Glutamatergic neuron (in vitro differentiated cells): ENCODE measurements around the gene PPP1R1A. TPM values are rescaled to one million over a fixed set of nuclear protein-coding genes. Genes with fewer than 3 reads are reported as not detected.
A peak's percentile ranks its signal among the peaks of the same experiment; 100 is the strongest.

ENCODE experiments used
- DNase-seq: peaks from one replicate; pipeline ENCODE4 v3.0.0; 2022
- H3K27ac Mint-ChIP-seq: one replicate; pipeline ENCODE4 v1.8.0; 2020; ENCODE audit warnings: mild to moderate bottlenecking, mixed read lengths, inconsistent platforms; ENCODE audit not compliant: unreplicated experiment
- H3K27me3 Mint-ChIP-seq: one replicate; pipeline ENCODE4 v1.8.0; 2020; ENCODE audit warnings: mild to moderate bottlenecking, moderate library complexity, mixed read lengths, inconsistent platforms; ENCODE audit not compliant: unreplicated experiment
- H3K36me3 Mint-ChIP-seq: one replicate; pipeline ENCODE4 v1.8.0; 2020; ENCODE audit warnings: mild to moderate bottlenecking, mixed read lengths, inconsistent platforms; ENCODE audit not compliant: unreplicated experiment
- H3K4me1 Mint-ChIP-seq: one replicate; pipeline ENCODE4 v1.8.0; 2020; ENCODE audit warnings: mild to moderate bottlenecking, low read depth, mixed read lengths, inconsistent platforms; ENCODE audit not compliant: unreplicated experiment
- H3K4me3 Mint-ChIP-seq: one replicate; pipeline ENCODE4 v1.8.0; 2020; ENCODE audit warnings: mild to moderate bottlenecking, mixed read lengths, inconsistent platforms; ENCODE audit not compliant: unreplicated experiment
- H3K9me3 Mint-ChIP-seq: one replicate; pipeline ENCODE4 v1.8.0; 2020; ENCODE audit warnings: mild to moderate bottlenecking, moderate library complexity, mixed read lengths, inconsistent platforms; ENCODE audit not compliant: unreplicated experiment
- CTCF ChIP-seq: fragments of 200-600 bp; sonication (generic); IDR thresholded peaks from one replicate; pipeline ENCODE4 v1.5.0; 2021; ENCODE audit not compliant: partially characterized antibody, unreplicated experiment
- total RNA-seq: library from RNA; stranded (reverse); fragmentation: NEBNext Ultra II Directional; extraction: Animal tissue kit (Norgen Biotek cat#: 25700); gene quantifications from one replicate; pipeline ENCODE4 v1.2.1, GENCODE V29; 2021; ENCODE audit not compliant: unreplicated experiment

PPP1R1A gene
- total RNA-seq, 1 donor from 2014 or later = 47.6 TPM

DNA sequence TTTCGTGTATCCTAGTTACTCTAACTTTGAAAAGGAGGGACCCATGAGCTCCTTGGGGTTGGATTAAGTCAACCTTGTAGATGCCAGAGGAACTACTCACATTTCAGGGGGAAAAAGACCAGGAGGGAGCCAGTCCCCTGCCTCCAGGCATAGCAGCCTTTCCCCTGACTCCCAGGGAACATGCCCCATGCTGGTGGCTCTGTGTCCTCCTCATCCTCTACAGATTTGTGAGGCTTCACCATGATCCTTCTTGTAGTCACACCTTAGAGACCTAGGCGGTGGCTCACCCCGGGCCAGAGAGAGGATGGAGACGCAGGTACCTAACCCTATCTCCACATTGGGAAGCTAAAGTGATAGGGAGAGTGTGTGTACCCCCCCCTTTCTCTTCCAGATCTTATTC lies 16.0 kb upstream of the PPP1R1A start:
- H3K27me3 Mint-ChIP-seq = peaks cover 7% of the 10 kb centered on the region
- H3K4me1 Mint-ChIP-seq = peaks cover 7% of the 10 kb centered on the region
- H3K4me3 Mint-ChIP-seq = no peak overlapping the region
- TF ChIP-seq CTCF = no peak
- H3K27ac Mint-ChIP-seq = no peak overlapping the region
- DNase-seq = no peak
- peaks cover 5% of the 10 kb centered on the region for H3K36me3 Mint-ChIP-seq
- peaks cover 8% of the 10 kb centered on the region for H3K9me3 Mint-ChIP-seq

DNA sequence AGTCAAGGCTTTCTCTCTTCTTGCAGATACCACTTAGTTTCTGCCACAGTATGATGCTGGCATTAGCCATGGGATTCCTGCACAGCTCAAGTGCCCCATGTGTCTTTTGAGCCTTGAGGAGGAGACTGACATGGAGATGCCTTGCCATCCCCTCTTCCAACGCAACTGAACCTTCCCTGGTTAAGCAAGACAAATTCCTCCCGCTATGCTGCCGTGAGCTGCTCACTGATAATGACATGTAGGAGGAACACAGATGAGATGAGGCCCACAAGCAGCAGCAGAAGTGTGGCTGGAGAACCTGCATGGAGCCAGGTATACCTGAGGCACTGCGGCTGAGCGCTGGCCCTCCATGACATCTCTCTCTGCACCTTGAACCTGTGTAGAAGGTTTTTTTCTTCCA lies 15.4 kb upstream of the PPP1R1A start:
- no peak overlapping the region for H3K4me3 Mint-ChIP-seq
- TF ChIP-seq CTCF = no peak
- peaks cover 7% of the 10 kb centered on the region for H3K4me1 Mint-ChIP-seq
- H3K36me3 Mint-ChIP-seq = peaks cover 5% of the 10 kb centered on the region
- no peak for DNase-seq
- H3K27me3 Mint-ChIP-seq = peaks cover 7% of the 10 kb centered on the region
- peaks cover 8% of the 10 kb centered on the region for H3K9me3 Mint-ChIP-seq
- H3K27ac Mint-ChIP-seq = no peak overlapping the region

DNA sequence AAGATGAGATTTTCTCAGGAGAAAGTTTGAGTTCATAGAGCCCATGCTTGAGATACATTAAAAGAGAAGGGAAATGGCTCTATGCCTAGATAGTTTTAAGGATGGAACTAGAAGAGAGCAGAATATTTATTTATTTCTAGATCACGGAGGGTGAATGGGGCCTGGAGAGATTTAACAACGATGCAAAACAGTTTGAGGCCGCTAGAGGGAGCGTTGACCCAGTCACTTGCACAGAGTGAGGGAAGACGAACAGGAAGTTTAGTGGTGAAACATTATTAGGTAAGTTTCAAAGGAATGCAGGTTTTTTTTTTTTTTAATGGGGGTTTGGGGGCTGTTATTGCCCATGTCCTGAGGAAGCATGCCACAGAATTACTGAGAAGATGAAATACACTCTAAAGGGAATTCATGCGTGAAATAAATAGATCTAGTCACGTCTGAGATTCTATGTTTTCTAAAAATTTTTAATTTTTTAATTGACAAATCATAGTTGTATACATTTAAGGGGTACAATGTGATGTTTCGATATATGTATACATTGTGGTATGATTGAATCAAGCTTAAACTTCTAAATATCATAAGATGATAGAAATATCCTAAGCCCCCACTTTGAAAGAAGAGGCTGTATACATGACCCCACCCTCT lies 14.8 kb upstream of the PPP1R1A start:
- peak; percentile 82 for TF ChIP-seq CTCF
- peaks cover 7% of the 10 kb centered on the region for H3K27me3 Mint-ChIP-seq
- peak; percentile 68 for DNase-seq
- H3K36me3 Mint-ChIP-seq = peaks cover 5% of the 10 kb centered on the region
- H3K9me3 Mint-ChIP-seq = peaks cover 8% of the 10 kb centered on the region
- H3K4me3 Mint-ChIP-seq = no peak overlapping the region
- H3K4me1 Mint-ChIP-seq = peaks cover 7% of the 10 kb centered on the region
- no peak overlapping the region for H3K27ac Mint-ChIP-seq

DNA sequence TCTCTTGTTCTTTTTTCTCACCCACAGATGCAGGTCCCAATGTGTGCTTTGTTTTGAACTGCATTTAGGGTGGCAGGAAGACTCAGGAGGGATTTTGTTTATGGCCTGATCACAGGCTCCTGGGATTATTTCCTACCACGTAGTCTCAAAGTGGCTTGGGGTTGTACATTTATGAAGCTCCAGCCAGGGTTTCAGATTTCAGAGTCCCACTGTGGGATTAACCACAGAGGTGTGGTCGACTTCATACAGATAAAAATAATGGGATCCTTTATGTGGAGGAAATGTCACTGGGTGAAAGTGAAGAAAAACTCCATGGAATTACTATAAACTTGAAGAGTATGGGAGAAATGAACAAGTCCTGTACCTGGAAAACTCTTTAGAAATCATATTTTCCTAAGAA lies 14.2 kb upstream of the PPP1R1A start:
- peaks cover 8% of the 10 kb centered on the region for H3K9me3 Mint-ChIP-seq
- peaks cover 7% of the 10 kb centered on the region for H3K4me1 Mint-ChIP-seq
- H3K27me3 Mint-ChIP-seq = peaks cover 4% of the 10 kb centered on the region
- no peak for TF ChIP-seq CTCF
- DNase-seq = no peak
- peaks cover 5% of the 10 kb centered on the region for H3K36me3 Mint-ChIP-seq
- H3K4me3 Mint-ChIP-seq = no peak overlapping the region
- H3K27ac Mint-ChIP-seq = no peak overlapping the region

DNA sequence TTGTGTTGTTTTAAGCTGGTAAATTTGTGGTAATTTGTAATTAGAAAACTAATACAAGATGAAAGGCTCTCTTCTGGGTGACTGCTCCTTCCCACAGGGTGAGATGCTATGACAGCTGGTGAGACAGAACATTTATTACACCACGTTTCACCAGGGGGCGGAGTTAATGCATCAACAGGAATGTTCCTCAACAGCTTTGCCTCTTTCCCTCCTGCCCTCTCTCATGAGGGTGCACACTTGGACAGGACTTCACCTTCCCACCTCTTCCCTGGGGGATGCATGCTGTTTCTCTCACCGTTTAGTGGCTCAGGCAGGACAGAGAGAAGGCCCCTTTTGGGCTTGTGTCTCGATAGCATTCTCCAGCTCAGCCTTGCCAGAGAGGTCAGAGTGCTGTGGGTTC lies 13.4 kb upstream of the PPP1R1A start:
- H3K4me3 Mint-ChIP-seq = no peak overlapping the region
- no peak for DNase-seq
- peaks cover 7% of the 10 kb centered on the region for H3K4me1 Mint-ChIP-seq
- no peak overlapping the region for H3K27ac Mint-ChIP-seq
- H3K27me3 Mint-ChIP-seq = peaks cover 4% of the 10 kb centered on the region
- no peaks in the 10 kb centered on the region for H3K36me3 Mint-ChIP-seq
- no peak for TF ChIP-seq CTCF
- peaks cover 6% of the 10 kb centered on the region for H3K9me3 Mint-ChIP-seq
